BJ (cell line): ENCODE measurements around the gene AP2A1. TPM values are rescaled to one million over a fixed set of nuclear protein-coding genes. Genes with fewer than 3 reads are reported as not detected.

Experiments used
- CTCF ChIA-PET: fragments of 350-600 bp; formaldehyde crosslinking; extraction: SDS; loops from one replicate; lab custom pipeline; 2021; ENCODE audit warnings: antibody characterized with exemption, inconsistent platforms; lab: Yijun Ruan, JAX
- POLR2A ChIA-PET: fragments of 300-600 bp; sonication (Branson Sonifier 250); formaldehyde crosslinking; extraction: SDS; loops from one replicate; lab custom pipeline; 2021; ENCODE audit warnings: antibody characterized with exemption; lab: Charles Lee
- DNase-seq: peaks from one replicate; pipeline ENCODE4 v3.0.0-alpha.2; 2011; ENCODE audit warnings: low read depth
- H3K27me3 ChIP-seq: 2 replicates; pipeline ENCODE4 v1.6.0; 2011; ENCODE audit warnings: low read length; ENCODE audit not compliant: control insufficient read depth, insufficient read depth
- H3K36me3 ChIP-seq: 2 replicates; pipeline ENCODE4 v1.5.1; 2011; ENCODE audit warnings: low read length; ENCODE audit not compliant: control insufficient read depth, insufficient read depth
- H3K4me3 ChIP-seq: 2 replicates; pipeline ENCODE4 v1.5.1; 2011; ENCODE audit warnings: low read depth, mild to moderate bottlenecking, control low read depth, low read length
- CTCF ChIP-seq: IDR thresholded peaks from 2 replicates; pipeline ENCODE4 v1.5.1; 2011; ENCODE audit warnings: low read depth, mild to moderate bottlenecking, control low read depth, inconsistent platforms, low read length, moderate library complexity; ENCODE audit not compliant: insufficient read depth
- polyA plus RNA-seq: library from polyadenylated mRNA; depleted of rRNA; stranded (reverse); fragments of >200 nt; gene quantifications from 2 replicates; pipeline ENCODE4 v1.2.3, GENCODE V29; 2011

The AP2A1 gene
- polyA plus RNA-seq, 1 experiment = 153 TPM

DNA sequence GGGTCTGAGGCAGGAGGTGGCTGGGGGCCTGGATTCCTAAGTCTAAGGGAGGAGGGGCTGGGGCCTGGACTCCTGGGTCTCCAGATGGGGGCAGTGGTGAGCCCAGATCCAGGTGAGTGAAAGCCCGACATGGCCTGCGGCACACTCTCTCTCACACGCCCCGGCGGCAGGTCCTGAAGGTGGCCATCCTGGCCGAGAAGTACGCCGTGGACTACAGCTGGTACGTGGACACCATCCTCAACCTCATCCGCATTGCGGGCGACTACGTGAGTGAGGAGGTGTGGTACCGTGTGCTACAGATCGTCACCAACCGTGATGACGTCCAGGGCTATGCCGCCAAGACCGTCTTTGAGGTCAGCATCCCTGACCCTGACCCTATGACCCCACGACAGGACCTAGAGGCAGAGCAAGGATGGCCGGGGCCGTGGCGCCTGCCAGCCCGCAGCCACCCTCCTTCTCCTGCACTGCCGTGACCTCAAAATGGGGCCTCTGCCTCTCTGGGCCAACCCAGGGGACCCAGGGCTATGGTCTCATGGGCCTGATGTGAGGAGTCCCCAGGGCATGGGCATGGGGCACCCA is 33.1 kb downstream of the AP2A1 start:
- peak; percentile 27; the same call in 1 of the 2 replicates for TF ChIP-seq CTCF
- ChIA-PET CTCF (no interaction called here), POLR2A (no interaction called here)
- Histone ChIP-seq H3K36me3 (peaks cover 61% of the 10 kb centered on the region), H3K4me3 (no peak overlapping the region), H3K27me3 (no peaks in the 10 kb centered on the region)
- no peak for DNase-seq

- peaks cover 53% of the 10 kb centered on the region for H3K36me3 ChIP-seq
- ChIA-PET CTCF (no interaction called here), POLR2A (no interaction called here)
- no peak overlapping the region for H3K4me3 ChIP-seq
- TF ChIP-seq CTCF = no peak
- H3K27me3 ChIP-seq = no peaks in the 10 kb centered on the region
- no peak for DNase-seq
Measured at GRCh38 chr19:49800771-49801170, 34.0 kb downstream of the AP2A1 start.

DNA sequence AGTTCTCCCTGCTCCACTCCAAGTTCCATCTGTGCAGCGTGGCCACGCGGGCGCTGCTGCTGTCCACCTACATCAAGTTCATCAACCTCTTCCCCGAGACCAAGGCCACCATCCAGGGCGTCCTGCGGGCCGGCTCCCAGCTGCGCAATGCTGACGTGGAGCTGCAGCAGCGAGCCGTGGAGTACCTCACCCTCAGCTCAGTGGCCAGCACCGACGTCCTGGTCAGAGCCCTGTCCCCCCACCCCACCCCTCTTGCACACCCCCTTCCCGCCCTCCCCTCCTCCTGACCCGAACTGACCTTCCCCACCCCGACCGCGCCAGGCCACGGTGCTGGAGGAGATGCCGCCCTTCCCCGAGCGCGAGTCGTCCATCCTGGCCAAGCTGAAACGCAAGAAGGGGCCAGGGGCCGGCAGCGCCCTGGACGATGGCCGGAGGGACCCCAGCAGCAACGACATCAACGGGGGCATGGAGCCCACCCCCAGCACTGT is 34.6 kb downstream of the AP2A1 start:
- TF ChIP-seq CTCF = no peak
- CTCF ChIA-PET = no interaction called here
- H3K36me3 ChIP-seq = peaks cover 51% of the 10 kb centered on the region

DNA sequence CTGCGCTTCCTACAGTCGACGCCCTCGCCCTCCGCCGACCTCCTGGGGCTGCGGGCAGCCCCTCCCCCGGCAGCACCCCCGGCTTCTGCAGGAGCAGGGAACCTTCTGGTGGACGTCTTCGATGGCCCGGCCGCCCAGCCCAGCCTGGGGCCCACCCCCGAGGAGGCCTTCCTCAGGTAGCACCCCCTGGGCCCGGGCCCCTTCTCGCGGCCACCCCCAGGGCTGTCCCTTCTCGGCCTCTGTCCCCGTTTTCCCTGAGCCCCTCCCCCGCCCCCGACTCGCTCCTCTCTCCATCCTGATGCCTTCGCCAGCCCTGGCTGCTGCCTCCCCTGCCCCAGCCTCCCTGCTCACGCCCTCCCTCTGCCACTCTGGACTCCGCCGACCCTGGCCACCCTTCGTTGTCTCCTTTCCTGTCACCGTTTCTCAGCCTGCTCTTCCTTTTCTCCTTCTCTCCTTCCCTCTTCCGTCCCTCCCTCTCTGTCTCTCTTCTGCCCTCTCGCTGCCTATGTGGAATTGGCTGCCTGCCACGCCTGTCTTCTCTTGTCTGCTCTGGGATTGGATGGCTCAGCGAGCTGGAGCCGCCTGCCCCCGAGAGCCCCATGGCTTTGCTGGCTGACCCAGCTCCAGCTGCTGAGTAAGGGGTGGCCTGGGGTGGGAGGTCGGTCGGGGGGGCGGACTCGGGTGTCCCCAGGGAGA is 35.3 kb downstream of the AP2A1 start:
- POLR2A ChIA-PET = interaction anchor here (0.6 kb wide), 1 partner anchor 16 kb away, joined by 5 read pairs; no protein-coding TSS in a partner anchor
- peak; percentile 62 for TF ChIP-seq CTCF

More for the DNA sequence above, 34.6 kb downstream of the AP2A1 start:
- no peak for DNase-seq
- H3K27me3 ChIP-seq = no peaks in the 10 kb centered on the region
- peak overlapping the region; percentile 46 for H3K4me3 ChIP-seq
- POLR2A ChIA-PET = no interaction called here

GRCh38 chr19:49802836-49803528 is 36.2 kb downstream of the AP2A1 start:
- H3K27me3 ChIP-seq = no peaks in the 10 kb centered on the region
- no peak for DNase-seq
- no peak overlapping the region for H3K4me3 ChIP-seq
- ChIA-PET POLR2A (interaction anchor here (0.6 kb wide), 1 partner anchor 17 kb away, joined by 5 read pairs; no protein-coding TSS in a partner anchor), CTCF (no interaction called here)
- no peak for TF ChIP-seq CTCF
- H3K36me3 ChIP-seq = peaks cover 50% of the 10 kb centered on the region

More for the DNA sequence above, 35.3 kb downstream of the AP2A1 start:
- DNase-seq = peak; percentile 29
- peak overlapping the region; percentile 46 for H3K4me3 ChIP-seq
- H3K36me3 ChIP-seq = peaks cover 46% of the 10 kb centered on the region
- H3K27me3 ChIP-seq = no peaks in the 10 kb centered on the region
- CTCF ChIA-PET = no interaction called here
